Measurements from ENCODE around the gene RAB30. TPM values are rescaled to one million over a fixed set of nuclear protein-coding genes. Genes with fewer than 3 reads are reported as not detected.
"Not testable (repeated sequence)": the region's sequence is repeated elsewhere in the genome, so short reads cannot be mapped to it uniquely, and the experiment has no call there.

RAB30 gene
- total RNA-seq, 1 donor from 2014 or later, result 12.3 TPM

DNA sequence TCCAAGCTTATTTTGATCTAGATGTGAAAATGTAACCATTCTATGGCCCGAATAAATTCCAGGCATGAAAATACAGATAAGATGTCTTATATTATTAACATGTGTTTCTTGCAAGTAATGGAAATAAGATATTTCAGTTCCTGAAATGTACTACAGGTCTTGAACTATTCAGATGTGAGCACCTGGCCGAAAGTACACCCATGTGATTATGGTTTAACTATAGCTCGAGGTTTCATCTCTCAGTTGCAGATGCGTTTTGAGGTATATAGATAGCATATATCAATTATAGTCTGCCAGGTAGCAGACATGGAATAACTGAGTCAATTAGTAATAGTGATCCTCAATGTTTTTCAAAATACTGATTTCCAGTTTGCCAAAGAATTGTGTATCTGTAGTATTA, 101.9 kb downstream of the RAB30 start:
- Histone ChIP-seq H2AFZ (replicated peaks) (no peak overlapping the region), H3K4me2 (no peak overlapping the region), H3K36me3 (no peaks in the 10 kb centered on the region), H3K79me2 (ENCODE audit: low read depth) (no peaks in the 10 kb centered on the region), H3K9me3 (ENCODE audit: low read depth) (no peaks in the 10 kb centered on the region), H3K27ac (no peak overlapping the region), H3K27me3 (no peaks in the 10 kb centered on the region), H3K9ac (no peak overlapping the region), H4K20me1 (ENCODE audit: low read depth) (no peaks in the 10 kb centered on the region), H3F3A (ENCODE audit: low read depth) (no peaks in the 10 kb centered on the region), H3K4me1 (no peaks in the 10 kb centered on the region), H3K4me3 (no peak overlapping the region)
- no peak for TF ChIP-seq EZH2phosphoT487 (IDR thresholded peaks at IDR 0.05)
- TF ChIP-seq, protein P1, sequence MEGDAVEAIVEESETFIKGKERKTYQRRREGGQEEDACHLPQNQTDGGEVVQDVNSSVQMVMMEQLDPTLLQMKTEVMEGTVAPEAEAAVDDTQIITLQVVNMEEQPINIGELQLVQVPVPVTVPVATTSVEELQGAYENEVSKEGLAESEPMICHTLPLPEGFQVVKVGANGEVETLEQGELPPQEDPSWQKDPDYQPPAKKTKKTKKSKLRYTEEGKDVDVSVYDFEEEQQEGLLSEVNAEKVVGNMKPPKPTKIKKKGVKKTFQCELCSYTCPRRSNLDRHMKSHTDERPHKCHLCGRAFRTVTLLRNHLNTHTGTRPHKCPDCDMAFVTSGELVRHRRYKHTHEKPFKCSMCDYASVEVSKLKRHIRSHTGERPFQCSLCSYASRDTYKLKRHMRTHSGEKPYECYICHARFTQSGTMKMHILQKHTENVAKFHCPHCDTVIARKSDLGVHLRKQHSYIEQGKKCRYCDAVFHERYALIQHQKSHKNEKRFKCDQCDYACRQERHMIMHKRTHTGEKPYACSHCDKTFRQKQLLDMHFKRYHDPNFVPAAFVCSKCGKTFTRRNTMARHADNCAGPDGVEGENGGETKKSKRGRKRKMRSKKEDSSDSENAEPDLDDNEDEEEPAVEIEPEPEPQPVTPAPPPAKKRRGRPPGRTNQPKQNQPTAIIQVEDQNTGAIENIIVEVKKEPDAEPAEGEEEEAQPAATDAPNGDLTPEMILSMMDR (IDR thresholded peaks at IDR 0.05), result no peak
- no peak for TF ChIP-seq EZH2 (IDR thresholded peaks at IDR 0.05)
- Mint-ChIP-seq H3K4me3 (no peak overlapping the region), H3K9me3 (no peaks in the 10 kb centered on the region), H3K27ac (no peak overlapping the region), H3K27me3 (ENCODE audit: insufficient read depth, low read depth) (no peaks in the 10 kb centered on the region), H3K36me3 (no peaks in the 10 kb centered on the region), H3K4me1 (no peaks in the 10 kb centered on the region)
- no peak for DNase-seq (ENCODE audit: low spot score)

DNA sequence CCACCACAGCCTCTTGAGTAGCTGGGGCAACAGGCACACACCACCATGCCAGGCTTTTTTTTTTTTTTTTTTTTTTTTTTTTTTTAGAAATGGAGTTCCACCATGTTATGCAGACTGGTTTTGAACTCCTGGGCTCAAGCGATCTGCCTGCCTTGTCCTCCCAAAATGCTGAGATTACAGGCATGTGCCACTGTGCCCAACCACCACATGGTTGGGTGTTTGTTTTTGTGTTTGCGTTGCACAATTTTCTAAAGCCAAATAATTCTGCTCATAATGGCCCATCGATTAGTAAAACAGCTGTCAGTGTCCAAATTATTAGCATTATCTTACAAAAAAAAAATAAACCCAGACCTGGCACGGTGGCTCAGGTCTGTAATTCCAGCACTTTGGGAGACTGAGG, 104.3 kb downstream of the RAB30 start:
- no peak for DNase-seq (ENCODE audit: low spot score)
- H3K4me1 ChIP-seq, result no peaks in the 10 kb centered on the region
- H3K36me3 Mint-ChIP-seq, result no peaks in the 10 kb centered on the region
- no peak overlapping the region for H3K4me3 Mint-ChIP-seq
- no peaks in the 10 kb centered on the region for H3F3A ChIP-seq (ENCODE audit: low read depth)
- no peak overlapping the region for H3K27ac ChIP-seq
- H3K27me3 ChIP-seq, result no peaks in the 10 kb centered on the region
- no peak overlapping the region for H3K27ac Mint-ChIP-seq
- no peaks in the 10 kb centered on the region for H3K27me3 Mint-ChIP-seq (ENCODE audit: insufficient read depth, low read depth)
- no peak overlapping the region for H3K9ac ChIP-seq
- peaks cover 7% of the 10 kb centered on the region for H3K9me3 Mint-ChIP-seq
- no peak overlapping the region for H2AFZ ChIP-seq (replicated peaks)
- TF ChIP-seq EZH2phosphoT487 (IDR thresholded peaks at IDR 0.05) (no peak), EZH2 (IDR thresholded peaks at IDR 0.05) (no peak)
- TF ChIP-seq, protein P1 (IDR thresholded peaks at IDR 0.05), result no peak
- no peaks in the 10 kb centered on the region for H3K79me2 ChIP-seq (ENCODE audit: low read depth)
- no peaks in the 10 kb centered on the region for H4K20me1 ChIP-seq (ENCODE audit: low read depth)
- no peaks in the 10 kb centered on the region for H3K36me3 ChIP-seq
- H3K4me1 Mint-ChIP-seq, result no peaks in the 10 kb centered on the region
- H3K9me3 ChIP-seq (ENCODE audit: low read depth), result no peaks in the 10 kb centered on the region
- H3K4me3 ChIP-seq, result no peak overlapping the region
- no peak overlapping the region for H3K4me2 ChIP-seq

DNA sequence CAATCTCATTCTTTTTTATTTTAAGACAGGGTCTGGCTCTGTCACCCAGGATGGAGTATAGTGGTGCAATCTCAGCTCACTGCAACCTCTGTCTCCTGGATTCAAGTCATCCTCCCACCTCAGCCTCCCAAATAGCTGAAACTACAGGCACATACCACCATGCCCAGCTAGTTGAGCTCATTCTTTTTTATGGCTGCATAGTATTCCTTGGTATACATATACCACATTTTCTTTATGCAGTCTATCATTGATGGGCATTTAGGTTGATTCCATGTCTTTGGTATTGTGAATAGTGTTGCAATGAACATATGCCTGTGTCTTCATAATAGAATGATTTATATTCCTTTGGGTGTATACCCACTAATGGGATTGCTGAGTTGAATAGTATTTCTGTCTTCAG, 109.7 kb downstream of the RAB30 start:
- H3K4me3 ChIP-seq; H3K4me3 Mint-ChIP-seq; DNase-seq (ENCODE audit: low spot score); H3K27ac ChIP-seq; H3K27ac Mint-ChIP-seq; H3K9me3 Mint-ChIP-seq; H3K27me3 Mint-ChIP-seq (ENCODE audit: insufficient read depth, low read depth); H3K4me1 ChIP-seq; H2AFZ ChIP-seq (replicated peaks); H4K20me1 ChIP-seq (ENCODE audit: low read depth); H3K79me2 ChIP-seq (ENCODE audit: low read depth); H3K27me3 ChIP-seq; H3K4me1 Mint-ChIP-seq; H3K36me3 ChIP-seq; H3F3A ChIP-seq (ENCODE audit: low read depth); H3K36me3 Mint-ChIP-seq; H3K9ac ChIP-seq; H3K4me2 ChIP-seq; H3K9me3 ChIP-seq (ENCODE audit: low read depth): not testable (repeated sequence)

DNA sequence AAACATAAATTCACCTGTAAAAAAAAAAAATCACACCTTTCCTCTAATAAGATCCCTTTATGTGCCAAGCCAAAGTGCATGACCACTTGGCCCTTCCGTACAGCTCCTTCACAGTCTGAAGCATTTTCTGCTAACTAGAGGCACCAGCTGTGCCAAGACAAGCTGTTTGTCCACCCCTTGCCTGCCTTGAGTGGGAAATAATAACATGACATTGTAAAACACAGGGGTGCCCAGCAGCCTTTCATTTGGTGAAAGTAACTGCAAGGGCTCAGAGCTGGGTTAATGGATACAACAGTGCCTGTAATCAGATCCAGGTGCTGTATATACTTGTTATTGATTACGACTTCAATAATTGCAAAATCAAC, 110.9 kb downstream of the RAB30 start:
- no peak overlapping the region for H3K27ac Mint-ChIP-seq
- peaks cover 8% of the 10 kb centered on the region for H3K9me3 Mint-ChIP-seq

More for the DNA sequence above, 110.9 kb downstream of the RAB30 start:
- no peak overlapping the region for H3K9ac ChIP-seq
- no peak for TF ChIP-seq EZH2 (IDR thresholded peaks at IDR 0.05)
- TF ChIP-seq, protein P1 (IDR thresholded peaks at IDR 0.05), result no peak
- TF ChIP-seq EZH2phosphoT487 (IDR thresholded peaks at IDR 0.05), result no peak
- H3K4me3 ChIP-seq, result no peak overlapping the region
- DNase-seq (ENCODE audit: low spot score), result no peak
- no peaks in the 10 kb centered on the region for H3K36me3 Mint-ChIP-seq
- no peak overlapping the region for H3K4me3 Mint-ChIP-seq
- no peaks in the 10 kb centered on the region for H3F3A ChIP-seq (ENCODE audit: low read depth)
- no peaks in the 10 kb centered on the region for H3K79me2 ChIP-seq (ENCODE audit: low read depth)
- H3K27me3 Mint-ChIP-seq (ENCODE audit: insufficient read depth, low read depth), result no peaks in the 10 kb centered on the region
- H3K9me3 ChIP-seq (ENCODE audit: low read depth), result no peaks in the 10 kb centered on the region
- peaks cover 7% of the 10 kb centered on the region for H3K4me1 ChIP-seq
- no peak overlapping the region for H3K4me2 ChIP-seq
- H3K4me1 Mint-ChIP-seq, result peaks cover 11% of the 10 kb centered on the region
- no peaks in the 10 kb centered on the region for H4K20me1 ChIP-seq (ENCODE audit: low read depth)
- no peaks in the 10 kb centered on the region for H3K36me3 ChIP-seq
- no peak overlapping the region for H2AFZ ChIP-seq (replicated peaks)
- no peak overlapping the region for H3K27ac ChIP-seq
- no peaks in the 10 kb centered on the region for H3K27me3 ChIP-seq

Data from neural progenitor cell (in vitro differentiated cells).